ENCODE data around the gene ITGB1.
A peak's percentile ranks its signal among the peaks of the same experiment; 100 is the strongest.
"Not testable (repeated sequence)": the region's sequence is repeated elsewhere in the genome, so short reads cannot be mapped to it uniquely, and the experiment has no call there.

ITGB1 gene

DNA sequence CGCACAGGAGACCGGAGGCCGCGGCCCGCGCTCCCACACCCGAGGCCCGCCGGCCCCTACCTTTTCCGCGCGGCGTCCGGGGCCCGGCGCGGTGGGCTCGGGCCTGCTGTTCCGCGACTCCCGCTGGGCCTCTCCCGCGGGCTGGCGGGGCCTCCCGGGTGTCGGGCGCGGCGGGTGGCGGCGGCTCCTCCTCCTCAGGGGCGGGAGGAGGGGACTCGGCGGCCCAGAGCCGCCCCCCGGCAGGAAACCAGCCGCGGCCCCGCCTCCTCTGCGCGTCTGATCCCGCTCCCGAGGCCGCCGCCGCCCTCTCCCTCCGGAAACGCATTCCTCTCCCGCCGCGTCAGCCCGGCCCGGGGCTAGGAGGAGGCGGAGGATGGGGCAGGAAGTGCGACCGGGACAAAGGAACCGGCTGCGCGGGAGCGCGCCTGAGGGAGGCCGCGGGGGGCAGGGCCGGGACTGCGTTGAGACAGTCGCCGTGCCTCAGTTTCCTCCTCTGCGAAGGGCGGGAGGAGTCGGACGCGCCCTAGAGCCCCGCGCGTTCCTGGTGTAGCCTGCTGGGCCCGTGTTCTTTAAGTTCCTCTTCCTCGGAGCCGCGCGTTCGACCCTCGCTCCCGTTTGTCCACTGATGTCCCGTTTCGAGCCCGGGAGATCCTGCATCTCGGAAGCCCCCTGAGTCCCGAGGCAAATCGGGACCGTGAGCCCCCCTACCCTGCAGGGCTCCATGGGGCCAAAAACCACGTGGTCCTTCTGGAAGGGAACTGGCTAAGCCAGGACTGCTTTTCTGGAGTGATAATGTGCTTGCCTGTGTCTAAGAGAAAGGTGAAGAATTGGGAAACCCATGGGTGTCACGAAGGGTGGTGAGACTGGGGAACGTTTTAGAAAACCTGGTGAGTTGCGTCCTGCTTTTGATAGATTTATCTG, at the start of gene ITGB1:
ITGB1 (minus strand) TSS at position 146 of the 921 bp plus-strand sequence. CDS start 22,672 bp downstream, outside the sequence.
- peak; percentile 66 to 69 for DNase-seq (ENCODE audit: low read depth in 2 of 2)

DNA sequence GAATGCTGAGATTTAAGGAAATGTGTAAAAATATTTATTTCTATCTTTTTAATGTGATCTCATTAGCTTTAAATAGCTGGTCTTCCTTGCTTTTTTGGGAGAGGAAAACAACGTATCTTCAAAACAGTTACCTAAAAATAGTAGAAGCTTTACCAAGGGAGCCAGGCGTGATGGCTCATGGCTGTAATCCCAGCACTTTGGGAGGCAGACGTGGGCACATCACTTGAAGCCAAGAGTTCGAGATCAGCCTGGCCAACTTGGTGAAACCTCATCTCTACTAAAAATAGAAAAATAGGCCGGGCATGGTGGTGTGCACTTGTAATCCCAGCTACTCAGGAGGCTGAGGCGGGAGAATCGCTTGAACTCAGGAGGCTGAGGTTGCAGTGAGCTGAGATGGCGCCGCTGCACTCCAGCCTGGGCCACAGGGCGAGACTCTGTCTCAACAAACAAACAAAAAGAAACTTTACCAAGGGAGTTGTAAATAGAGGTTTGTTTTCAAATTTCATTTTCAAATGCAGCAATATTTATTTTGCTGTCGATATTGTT, 48.4 kb upstream of the ITGB1 start:
- no peak for DNase-seq (ENCODE audit: low read depth in 2 of 2)

DNA sequence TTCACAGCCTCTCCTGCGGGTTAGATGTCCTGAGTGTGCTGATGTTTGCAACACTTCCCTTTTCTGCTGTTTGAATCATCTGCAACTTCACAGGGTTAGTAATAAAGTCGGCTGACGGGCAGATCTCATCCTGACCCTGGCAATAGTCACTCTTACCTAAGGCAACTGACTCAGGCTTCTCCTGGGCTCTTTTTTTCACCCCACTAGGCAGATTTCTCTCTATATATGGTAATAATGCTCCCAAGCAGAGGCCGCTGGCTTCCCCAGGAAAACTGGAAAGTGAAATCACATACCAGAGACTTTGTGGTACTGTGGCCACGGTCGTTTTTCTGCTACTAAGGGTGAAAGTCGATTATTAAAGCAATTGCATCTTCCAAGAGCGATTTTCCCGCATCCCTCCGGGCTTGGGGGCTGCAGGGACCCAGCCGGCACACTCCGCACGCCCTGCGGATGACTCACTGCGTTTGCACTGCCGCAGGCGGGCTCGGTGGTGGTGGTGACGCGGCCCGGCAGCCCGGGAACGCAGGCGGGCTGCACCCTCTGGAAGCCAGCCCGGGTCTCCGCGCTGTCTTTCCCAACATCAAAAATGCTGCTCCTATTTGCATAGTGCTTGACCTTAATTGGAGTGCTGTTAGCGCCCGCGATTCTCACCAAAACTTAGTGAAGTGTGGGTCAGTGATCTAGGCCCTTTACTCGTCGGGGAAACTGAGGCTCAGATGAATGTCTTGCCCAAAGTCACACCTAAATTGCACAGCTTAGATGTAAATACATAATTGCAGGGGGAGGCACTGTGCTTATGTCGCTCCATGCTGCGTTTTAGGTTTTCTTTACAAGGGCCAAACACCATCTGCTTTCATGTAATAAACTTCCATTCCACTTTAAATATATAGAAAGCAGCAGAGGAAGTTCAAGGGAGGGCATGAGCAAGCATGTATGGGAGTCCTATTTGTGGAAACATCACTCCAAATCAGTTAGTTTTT, 47.6 kb upstream of the ITGB1 start:
- DNase-seq (ENCODE audit: low read depth in 2 of 2) = no peak

DNA sequence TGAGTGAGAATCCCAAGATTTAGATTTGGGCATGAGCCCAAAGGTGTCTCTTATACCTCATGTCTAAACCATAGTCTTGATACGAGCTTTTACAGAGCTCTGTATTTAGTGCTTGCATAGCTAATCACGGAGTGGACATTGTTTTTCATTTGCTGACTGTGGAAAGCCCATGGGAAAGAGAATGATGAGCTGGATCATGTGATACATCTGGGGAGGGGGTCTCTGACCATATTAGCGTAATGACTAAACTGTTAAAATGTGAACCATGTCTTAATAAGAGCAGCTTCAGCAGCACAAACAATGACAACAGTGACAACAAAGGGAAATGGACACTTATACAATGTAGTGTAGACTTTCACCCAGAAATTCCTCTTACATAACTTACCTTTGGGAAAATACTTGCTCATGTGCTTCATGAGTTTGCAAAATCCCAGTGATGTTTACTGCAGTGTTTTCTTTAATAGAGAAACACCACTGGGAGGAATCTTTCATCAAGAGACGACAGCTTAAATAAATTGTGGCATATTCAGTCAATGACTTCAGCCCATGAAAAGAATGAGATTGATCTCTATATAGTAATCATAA, 44.0 kb upstream of the ITGB1 start:
- no peak for DNase-seq (ENCODE audit: low read depth in 2 of 2)

DNA sequence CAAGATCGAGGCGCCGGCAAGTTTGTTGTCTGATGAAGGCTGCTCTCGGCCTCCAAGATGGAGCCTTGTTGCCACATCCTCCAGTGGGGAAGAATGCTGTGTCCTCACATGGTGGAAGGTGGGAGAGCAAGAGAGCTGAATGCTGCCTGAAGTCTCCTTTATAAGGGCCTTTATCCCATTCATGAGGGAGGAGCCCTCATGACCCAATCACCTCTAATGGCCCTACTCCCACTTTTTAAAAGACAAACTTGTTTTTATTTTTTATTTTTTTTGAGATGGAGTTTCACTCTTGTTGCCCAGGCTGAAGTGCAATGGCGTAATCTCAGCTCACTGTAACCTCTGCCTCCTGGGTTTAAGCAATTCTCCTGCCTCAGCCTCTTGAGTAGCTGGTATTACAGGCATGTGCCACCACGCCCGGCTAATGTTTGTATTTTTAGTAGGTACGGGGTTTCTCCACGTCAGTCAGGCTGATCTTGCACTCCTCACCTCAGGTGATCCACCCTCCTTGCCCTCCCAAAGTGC, 40.1 kb upstream of the ITGB1 start:
- DNase-seq (ENCODE audit: low read depth in 2 of 2) = not testable (repeated sequence)

- no peak for DNase-seq (ENCODE audit: low read depth in 2 of 2)
These were observed 37.7 kb upstream of the ITGB1 start for GRCh38 chr10:32995751-32996150.

DNA sequence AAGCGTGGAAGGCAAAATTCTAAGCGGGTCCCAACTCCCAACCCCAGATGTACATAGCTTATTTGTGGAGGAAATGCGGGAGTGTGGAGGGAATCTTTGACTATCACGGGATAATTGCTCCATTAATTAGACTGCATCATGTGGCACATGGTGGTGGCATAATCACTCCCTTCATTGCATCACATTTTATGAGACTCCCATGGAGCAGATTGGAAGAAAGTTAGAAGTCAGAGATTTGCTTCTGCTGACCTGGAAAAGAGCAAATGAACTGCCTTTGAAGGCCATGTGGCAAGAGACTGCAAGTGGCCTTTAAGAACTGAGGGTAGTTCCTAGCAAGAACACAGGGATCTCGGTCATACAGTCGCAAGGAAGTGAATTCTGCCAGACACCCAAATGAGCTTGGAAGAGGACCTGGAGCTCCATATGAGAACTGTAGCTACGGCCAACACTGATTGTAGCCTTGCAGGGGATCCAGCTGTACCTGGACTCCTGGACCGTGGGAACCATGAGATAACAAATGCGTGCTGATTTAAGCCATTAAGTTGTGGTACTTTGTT, 37.1 kb upstream of the ITGB1 start:
- no peak for DNase-seq (ENCODE audit: low read depth in 2 of 2)

DNA sequence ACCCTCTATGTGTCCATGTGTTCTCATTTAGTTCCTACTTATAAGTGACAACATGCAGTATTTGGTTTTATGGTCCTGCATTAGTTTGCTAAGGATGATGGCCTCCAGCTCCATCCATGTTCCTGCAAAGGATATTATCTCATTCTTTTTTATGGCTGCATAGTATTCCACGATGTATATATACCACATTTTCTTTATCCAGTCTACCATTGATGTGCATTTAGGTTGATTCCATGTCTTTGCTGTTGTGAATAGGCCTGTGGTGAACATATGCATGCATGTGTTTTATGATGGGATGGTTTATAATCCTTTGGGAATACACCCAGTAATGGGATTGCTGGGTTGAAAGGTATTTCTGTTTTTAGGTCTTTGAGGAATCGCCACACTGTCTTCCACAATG, 36.6 kb upstream of the ITGB1 start:
- not testable (repeated sequence) for DNase-seq (ENCODE audit: low read depth in 2 of 2)

- DNase-seq (ENCODE audit: low read depth in 2 of 2) = not testable (repeated sequence)
These were observed 34.3 kb upstream of the ITGB1 start for GRCh38 chr10:32992310-32992709.

DNA sequence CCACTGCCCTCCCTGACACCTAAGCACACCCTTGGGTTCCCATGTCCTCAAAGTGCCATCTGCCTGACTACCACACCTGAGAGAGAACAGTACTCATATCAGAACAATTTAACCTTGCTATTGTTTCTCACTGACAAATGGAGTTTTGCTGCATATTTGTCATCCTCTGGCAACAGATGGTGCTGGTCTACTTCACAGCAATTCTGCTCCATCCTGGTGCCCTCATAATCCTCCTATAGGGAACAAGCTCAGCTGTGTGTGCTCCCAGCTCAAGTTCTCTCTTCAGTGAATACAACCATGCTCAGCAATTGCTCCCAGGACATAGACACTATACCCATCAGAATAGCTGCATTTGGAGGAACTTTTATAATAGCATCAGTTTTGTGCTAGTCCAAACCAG, 32.8 kb upstream of the ITGB1 start:
- no peak for DNase-seq (ENCODE audit: low read depth in 2 of 2)

GRCh38 chr10:32988604-32989003, 30.6 kb upstream of the ITGB1 start:
- no peak for DNase-seq (ENCODE audit: low read depth in 2 of 2)

DNA sequence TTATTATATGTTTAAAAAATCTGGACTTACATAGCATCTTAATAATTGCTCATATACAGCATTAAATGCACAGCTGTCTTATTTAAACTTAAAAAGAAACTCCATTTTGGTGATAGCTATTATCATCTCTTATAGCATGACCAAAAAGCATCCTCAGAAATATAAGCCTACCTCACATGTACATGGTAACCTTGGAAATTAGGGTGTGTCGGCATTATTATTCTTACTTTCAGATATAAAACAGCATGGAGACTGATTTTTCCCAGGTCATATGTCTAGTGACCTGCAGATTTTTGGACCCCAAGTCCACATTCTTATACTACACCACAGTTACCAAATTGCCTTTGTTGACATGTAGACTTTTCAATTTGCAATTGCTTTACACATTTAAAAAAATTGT, 29.1 kb upstream of the ITGB1 start:
- DNase-seq (ENCODE audit: low read depth in 2 of 2) = no peak

DNA sequence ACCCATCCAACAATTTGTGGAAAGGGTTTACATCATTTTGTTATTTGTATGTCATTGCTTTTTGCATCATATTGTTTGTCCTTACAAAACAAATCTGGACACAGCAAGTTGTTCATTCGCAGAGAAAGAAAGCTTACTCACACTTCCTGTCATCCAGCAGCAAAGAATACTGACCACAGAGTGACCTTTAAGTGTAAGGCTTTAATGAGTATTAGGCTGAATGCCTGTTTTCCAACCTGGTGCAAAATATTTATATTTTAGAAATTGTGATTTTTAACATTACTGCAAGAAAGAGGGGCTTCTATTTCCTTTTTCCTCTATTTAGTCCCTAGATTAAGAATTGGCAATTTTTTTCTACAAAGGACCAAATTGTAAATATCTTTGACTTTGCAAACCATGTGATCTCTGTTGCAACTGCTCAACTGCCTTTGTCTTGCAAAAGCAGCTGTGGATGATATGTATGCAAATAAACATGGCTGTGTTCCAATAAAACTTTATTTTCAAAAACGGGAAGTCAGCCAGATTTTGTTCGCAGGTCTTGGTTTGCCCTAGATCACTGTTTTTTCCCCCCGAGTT, 27.8 kb upstream of the ITGB1 start:
- no peak for DNase-seq (ENCODE audit: low read depth in 2 of 2)

DNA sequence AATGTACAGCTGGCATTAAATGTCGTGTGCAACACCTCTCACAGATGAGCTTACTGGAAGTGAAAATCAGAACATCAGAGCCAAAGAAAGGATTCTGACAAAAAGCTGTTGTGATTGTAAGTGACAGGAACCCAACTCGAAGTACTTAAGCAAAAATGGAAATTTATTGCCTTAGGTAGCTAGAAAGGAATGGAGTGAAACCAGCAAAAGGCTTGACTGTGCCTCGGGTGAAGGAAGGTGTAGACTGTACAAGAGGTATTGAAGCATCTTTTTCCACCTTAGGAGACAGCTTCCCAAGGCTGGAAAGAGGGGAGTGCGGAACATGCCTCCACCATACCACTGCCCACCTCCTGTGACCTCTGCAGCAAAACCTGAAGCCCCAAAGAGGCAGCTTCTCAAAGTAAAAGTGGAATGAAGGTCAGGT, 27.3 kb upstream of the ITGB1 start:
- no peak for DNase-seq (ENCODE audit: low read depth in 2 of 2)

GRCh38 chr10:32984003-32984600, 26.1 kb upstream of the ITGB1 start:
- no peak for DNase-seq (ENCODE audit: low read depth in 2 of 2)

DNA sequence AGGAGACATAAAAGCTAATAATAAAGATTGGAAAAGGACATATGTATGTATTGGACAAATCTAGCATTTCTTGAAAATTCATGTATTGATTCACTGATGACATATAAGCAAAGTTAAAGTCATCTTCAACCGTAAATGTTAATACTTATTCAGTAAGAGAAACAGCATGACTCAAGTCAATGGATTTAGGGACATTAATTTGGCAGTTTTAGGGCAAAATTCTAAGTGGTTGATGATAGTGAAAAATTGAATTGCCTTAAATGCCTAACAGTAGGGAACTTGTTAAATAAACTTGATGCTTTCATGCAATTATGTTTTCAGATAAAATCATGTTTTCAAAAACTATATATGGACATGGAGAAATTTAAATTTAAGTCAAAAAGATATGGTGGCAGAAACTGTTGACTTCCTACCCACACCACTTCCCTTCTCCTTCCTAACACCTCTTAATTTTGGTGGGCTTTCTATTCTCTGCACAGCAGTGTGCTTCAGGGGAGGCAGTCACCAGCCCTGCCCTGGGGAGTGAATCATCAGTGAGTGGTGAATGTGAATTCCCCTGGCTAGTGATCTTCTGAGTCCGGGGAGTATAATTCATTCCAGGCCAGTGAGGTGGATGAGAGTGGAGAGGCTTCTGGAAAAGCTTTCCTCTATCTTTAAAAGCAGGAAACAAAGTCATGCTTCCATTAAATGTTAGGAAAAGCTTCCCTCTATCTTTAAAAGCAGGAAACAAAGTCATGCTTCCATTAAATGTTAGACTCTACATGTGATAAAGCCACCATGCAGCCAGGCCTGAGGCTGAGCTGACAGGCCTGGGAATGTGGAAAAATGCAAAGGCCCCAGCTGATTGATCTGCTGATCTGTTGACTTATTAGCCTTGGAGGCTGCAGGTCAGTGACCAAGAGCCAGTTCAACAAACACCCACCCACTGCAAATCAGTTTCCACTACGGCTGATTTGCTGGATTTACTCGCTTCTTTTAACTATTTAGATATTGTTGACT, 25.2 kb upstream of the ITGB1 start:
- DNase-seq (ENCODE audit: low read depth in 2 of 2) = no peak

GRCh38 chr10:32982293-32982709, 24.3 kb upstream of the ITGB1 start:
- no peak for DNase-seq (ENCODE audit: low read depth in 2 of 2)

- no peak for DNase-seq (ENCODE audit: low read depth in 2 of 2)
These were observed 23.7 kb upstream of the ITGB1 start for GRCh38 chr10:32981760-32982159.

Data from stimulated activated CD8-positive, alpha-beta memory T cell treated with anti-CD3 and anti-CD28 coated beads, Interleukin-7, amount 100 ng/mL, for 1 hour (primary cell).